DND-41 (cell line): ENCODE results near the gene ALDOB.

ENCODE experiments used
- CTCF ChIP-seq: IDR thresholded peaks from 2 replicates; pipeline ENCODE4 v1.5.1; 2012; ENCODE audit warnings: borderline replicate concordance, low read length, moderate library complexity, mild to moderate bottlenecking; ENCODE audit not compliant: poor library complexity, severe bottlenecking; ENCODE audit errors: extremely low read depth
- EZH2 ChIP-seq: IDR thresholded peaks from 3 replicates; pipeline ENCODE4 v1.6.1; 2012; ENCODE audit warnings: borderline replicate concordance, low read depth, mild to moderate bottlenecking, moderate library complexity, low read length, inconsistent platforms; ENCODE audit not compliant: severe bottlenecking

- TF ChIP-seq EZH2: no peak
- no peak for TF ChIP-seq CTCF
These were observed 5.2 kb upstream of the ALDOB start for GRCh38 chr9:101440714-101441230.
